Neural progenitor cell (in vitro differentiated cells): ENCODE measurements around the gene FARS2. TPM values are rescaled to one million over a fixed set of nuclear protein-coding genes. Genes with fewer than 3 reads are reported as not detected.

Source experiments
- DNase-seq: peaks from one replicate; pipeline ENCODE4 v3.0.0-alpha.2; 2016; ENCODE audit warnings: low spot score
- H2AFZ ChIP-seq: fragments of 200-600 bp; sonication (generic); replicated peaks from 2 replicates; pipeline ENCODE4 v1.6.1; 2016; ENCODE audit warnings: antibody characterized with exemption
- H3F3A ChIP-seq: fragments of 200-600 bp; sonication (generic); 2 replicates; pipeline ENCODE4 v1.6.1; 2016; ENCODE audit warnings: antibody characterized with exemption, low read depth
- H3K27ac ChIP-seq: fragments of 200-600 bp; sonication (generic); 2 replicates; pipeline ENCODE4 v1.5.1; 2016; ENCODE audit warnings: mild to moderate bottlenecking
- H3K27me3 ChIP-seq: fragments of 200-600 bp; sonication (generic); 2 replicates; pipeline ENCODE4 v1.6.1; 2016; ENCODE audit warnings: mild to moderate bottlenecking, moderate library complexity
- H3K36me3 ChIP-seq: fragments of 200-600 bp; sonication (generic); 2 replicates; pipeline ENCODE4 v1.5.1; 2016
- H3K4me1 ChIP-seq: fragments of 200-600 bp; sonication (generic); 2 replicates; pipeline ENCODE4 v1.6.1; 2016; ENCODE audit warnings: mixed run types
- H3K4me2 ChIP-seq: fragments of 200-600 bp; sonication (generic); 2 replicates; pipeline ENCODE4 v1.6.1; 2016
- H3K4me3 ChIP-seq: fragments of 200-600 bp; sonication (generic); 2 replicates; pipeline ENCODE4 v1.5.1; 2016
- H3K79me2 ChIP-seq: fragments of 200-600 bp; sonication (generic); 2 replicates; pipeline ENCODE4 v1.6.1; 2016; ENCODE audit warnings: low read depth
- H3K9ac ChIP-seq: fragments of 200-600 bp; sonication (generic); 2 replicates; pipeline ENCODE4 v1.6.1; 2016
- H3K9me3 ChIP-seq: fragments of 200-600 bp; sonication (generic); 2 replicates; pipeline ENCODE4 v1.5.1; 2016; ENCODE audit warnings: low read depth
- H4K20me1 ChIP-seq: fragments of 200-600 bp; sonication (generic); 2 replicates; pipeline ENCODE4 v1.6.1; 2016; ENCODE audit warnings: low read depth
- H3K27ac Mint-ChIP-seq: 3 replicates; pipeline ENCODE4 v1.8.0; 2021; ENCODE audit warnings: mixed read lengths
- H3K27me3 Mint-ChIP-seq: 2 replicates; pipeline ENCODE4 v1.8.0; 2022; ENCODE audit warnings: low read depth, mild to moderate bottlenecking, inconsistent platforms, moderate library complexity, mixed read lengths; ENCODE audit not compliant: insufficient read depth
- H3K36me3 Mint-ChIP-seq: 3 replicates; pipeline ENCODE4 v1.8.0; 2021; ENCODE audit warnings: mixed read lengths
- H3K4me1 Mint-ChIP-seq: 3 replicates; pipeline ENCODE4 v1.8.0; 2021; ENCODE audit warnings: mixed read lengths
- H3K4me3 Mint-ChIP-seq: 3 replicates; pipeline ENCODE4 v1.8.0; 2021; ENCODE audit warnings: mild to moderate bottlenecking, moderate library complexity, mixed read lengths
- H3K9me3 Mint-ChIP-seq: 3 replicates; pipeline ENCODE4 v1.8.0; 2020; ENCODE audit warnings: mixed read lengths
- CTCF ChIP-seq: fragments of 200-600 bp; sonication (generic); IDR thresholded peaks from 2 replicates; pipeline ENCODE4 v1.5.1; 2017; ENCODE audit warnings: antibody characterized with exemption, mild to moderate bottlenecking
- EZH2 ChIP-seq: fragments of 200-600 bp; sonication (generic); IDR thresholded peaks from 2 replicates; pipeline ENCODE4 v1.6.1; 2017; ENCODE audit warnings: antibody characterized with exemption, mild to moderate bottlenecking, moderate library complexity
- EZH2phosphoT487 ChIP-seq: fragments of 200-600 bp; sonication (generic); IDR thresholded peaks from 2 replicates; pipeline ENCODE4 v1.6.1; 2017; ENCODE audit warnings: antibody characterized with exemption
- total RNA-seq: library from RNA; depleted of rRNA; stranded (reverse); fragments of >200 nt; gene quantifications from 2 replicates; pipeline ENCODE4 v1.2.3, GENCODE V29; 2015; ENCODE audit warnings: low replicate concordance

The FARS2 gene
- total RNA-seq, 1 donor from 2014 or later: 10.8 TPM

- H3K9ac ChIP-seq: no peak overlapping the region
- H3F3A ChIP-seq: no peaks in the 10 kb centered on the region
- H3K4me3 ChIP-seq: no peak overlapping the region
- H3K36me3 ChIP-seq: no peaks in the 10 kb centered on the region
- no peak overlapping the region for H2AFZ ChIP-seq
- no peaks in the 10 kb centered on the region for H3K9me3 ChIP-seq
- Mint-ChIP-seq H3K9me3 (no peaks in the 10 kb centered on the region), H3K4me1 (peaks cover 10% of the 10 kb centered on the region), H3K27me3 (no peaks in the 10 kb centered on the region), H3K36me3 (no peaks in the 10 kb centered on the region), H3K27ac (no peak overlapping the region), H3K4me3 (no peak overlapping the region)
- DNase-seq: no peak
- H3K27ac ChIP-seq: no peak overlapping the region
- no peaks in the 10 kb centered on the region for H3K27me3 ChIP-seq
- no peak for TF ChIP-seq EZH2
- no peak for TF ChIP-seq EZH2phosphoT487
- TF ChIP-seq CTCF: no peak
- H3K4me2 ChIP-seq: no peak overlapping the region
- peaks cover 3% of the 10 kb centered on the region for H3K79me2 ChIP-seq
- H4K20me1 ChIP-seq: no peaks in the 10 kb centered on the region
- no peaks in the 10 kb centered on the region for H3K4me1 ChIP-seq
Measured at GRCh38 chr6:5450073-5450472, 188.8 kb downstream of the FARS2 start.

- Histone ChIP-seq H3K79me2 (peaks cover 3% of the 10 kb centered on the region), H3K9me3 (no peaks in the 10 kb centered on the region), H3K27me3 (no peaks in the 10 kb centered on the region), H3K27ac (no peak overlapping the region), H3F3A (no peaks in the 10 kb centered on the region), H3K36me3 (no peaks in the 10 kb centered on the region), H3K4me1 (peaks cover 5% of the 10 kb centered on the region), H3K9ac (no peak overlapping the region), H3K4me2 (no peak overlapping the region), H2AFZ (no peak overlapping the region), H4K20me1 (no peaks in the 10 kb centered on the region), H3K4me3 (no peak overlapping the region)
- Mint-ChIP-seq H3K27ac (no peak overlapping the region), H3K27me3 (peaks cover 2% of the 10 kb centered on the region), H3K9me3 (no peaks in the 10 kb centered on the region), H3K4me1 (peaks cover 19% of the 10 kb centered on the region), H3K4me3 (no peak overlapping the region), H3K36me3 (no peaks in the 10 kb centered on the region)
- TF ChIP-seq EZH2phosphoT487 (no peak), CTCF (no peak), EZH2 (no peak)
- DNase-seq: no peak
Measured at GRCh38 chr6:5453546-5453945, 192.2 kb downstream of the FARS2 start.

- H3F3A ChIP-seq: no peaks in the 10 kb centered on the region
- no peaks in the 10 kb centered on the region for H3K27me3 ChIP-seq
- no peak overlapping the region for H3K4me2 ChIP-seq
- H2AFZ ChIP-seq: no peak overlapping the region
- H3K4me1 Mint-ChIP-seq: peaks cover 28% of the 10 kb centered on the region
- no peaks in the 10 kb centered on the region for H3K36me3 Mint-ChIP-seq
- no peak for DNase-seq
- H3K4me3 ChIP-seq: no peak overlapping the region
- no peak overlapping the region for H3K27ac ChIP-seq
- H3K27me3 Mint-ChIP-seq: peaks cover 2% of the 10 kb centered on the region
- H3K9me3 ChIP-seq: no peaks in the 10 kb centered on the region
- no peak overlapping the region for H3K27ac Mint-ChIP-seq
- H3K4me3 Mint-ChIP-seq: no peak overlapping the region
- H3K36me3 ChIP-seq: no peaks in the 10 kb centered on the region
- H4K20me1 ChIP-seq: no peaks in the 10 kb centered on the region
- no peaks in the 10 kb centered on the region for H3K79me2 ChIP-seq
- no peaks in the 10 kb centered on the region for H3K9me3 Mint-ChIP-seq
- peaks cover 10% of the 10 kb centered on the region for H3K4me1 ChIP-seq
- TF ChIP-seq CTCF (no peak), EZH2phosphoT487 (no peak), EZH2 (no peak)
- no peak overlapping the region for H3K9ac ChIP-seq
Measured at GRCh38 chr6:5455142-5455541, 193.8 kb downstream of the FARS2 start.
